GM23338 (cell line): ENCODE measurements around the gene TRMT44. TPM values are rescaled to one million over a fixed set of nuclear protein-coding genes. Genes with fewer than 3 reads are reported as not detected.

ENCODE experiments used
- ATAC-seq: fragments of 200-7000 bp; cut with Tn5 transposase; 3 replicates; pipeline ENCODE4 v1.9.1; 2020
- DNase-seq: peaks from one replicate; pipeline ENCODE4 v3.0.0-alpha.2; 2015; ENCODE audit warnings: low spot score
- H2AFZ ChIP-seq: fragments of 200-600 bp; sonication (generic); 2 replicates; pipeline ENCODE4 v1.8.0; 2016; ENCODE audit warnings: antibody characterized with exemption, mild to moderate bottlenecking, moderate library complexity
- H3F3A ChIP-seq: fragments of 200-600 bp; sonication (generic); replicated peaks from 2 replicates; pipeline ENCODE4 v1.8.0; 2017; ENCODE audit warnings: antibody characterized with exemption, mixed run types, low read depth
- H3K27ac ChIP-seq: fragments of 200-600 bp; sonication (generic); 2 replicates; pipeline ENCODE4 v1.6.1; 2016; ENCODE audit warnings: low read depth
- H3K27me3 ChIP-seq: fragments of 200-600 bp; sonication (generic); 2 replicates; pipeline ENCODE4 v1.8.0; 2016; ENCODE audit warnings: mild to moderate bottlenecking, mixed run types, moderate library complexity; ENCODE audit not compliant: insufficient read depth
- H3K36me3 ChIP-seq: fragments of 200-600 bp; sonication (generic); 2 replicates; pipeline ENCODE4 v1.8.0; 2016; ENCODE audit warnings: mild to moderate bottlenecking; ENCODE audit not compliant: insufficient read depth
- H3K4me1 ChIP-seq: fragments of 200-600 bp; sonication (generic); 2 replicates; pipeline ENCODE4 v1.8.0; 2016; ENCODE audit warnings: mild to moderate bottlenecking, moderate library complexity; ENCODE audit not compliant: insufficient read depth
- H3K4me2 ChIP-seq: fragments of 200-600 bp; sonication (generic); 2 replicates; pipeline ENCODE4 v1.7.1; 2017; ENCODE audit warnings: mixed run types
- H3K4me3 ChIP-seq: fragments of 200-600 bp; sonication (generic); 2 replicates; pipeline ENCODE4 v1.6.1; 2016; ENCODE audit warnings: mixed run types
- H3K79me2 ChIP-seq: fragments of 200-600 bp; sonication (generic); replicated peaks from 2 replicates; pipeline ENCODE4 v1.8.0; 2017; ENCODE audit warnings: mild to moderate bottlenecking; ENCODE audit not compliant: insufficient read depth
- H3K9me2 ChIP-seq: fragments of 200-600 bp; sonication (generic); 2 replicates; pipeline ENCODE4 v1.8.0; 2017; ENCODE audit not compliant: insufficient read depth
- H4K20me1 ChIP-seq: fragments of 200-600 bp; sonication (generic); replicated peaks from 2 replicates; pipeline ENCODE4 v1.8.0; 2017; ENCODE audit warnings: mild to moderate bottlenecking; ENCODE audit not compliant: insufficient read depth
- H3K27ac Mint-ChIP-seq: 2 replicates; pipeline ENCODE4 v1.8.0; 2020; ENCODE audit warnings: inconsistent platforms, mild to moderate bottlenecking, moderate library complexity, mixed read lengths
- H3K27me3 Mint-ChIP-seq: 3 replicates; pipeline ENCODE4 v1.8.0; 2022; ENCODE audit warnings: low read depth, mild to moderate bottlenecking, moderate library complexity, mixed read lengths, inconsistent platforms; ENCODE audit not compliant: insufficient read depth, poor library complexity
- H3K36me3 Mint-ChIP-seq: 3 replicates; pipeline ENCODE4 v1.8.0; 2021; ENCODE audit warnings: low read depth, mild to moderate bottlenecking, inconsistent platforms, moderate library complexity, mixed read lengths
- H3K4me1 Mint-ChIP-seq: 3 replicates; pipeline ENCODE4 v1.8.0; 2020; ENCODE audit warnings: mild to moderate bottlenecking, inconsistent platforms, mixed read lengths
- H3K4me3 Mint-ChIP-seq: 3 replicates; pipeline ENCODE4 v1.8.0; 2021; ENCODE audit warnings: moderate library complexity, mild to moderate bottlenecking, inconsistent platforms, mixed read lengths
- H3K9me3 Mint-ChIP-seq: 3 replicates; pipeline ENCODE4 v1.8.0; 2020; ENCODE audit warnings: moderate library complexity, mild to moderate bottlenecking, inconsistent platforms, mixed read lengths
- CREB1 ChIP-seq: fragments of 250-450 bp; sonication (Bioruptor Pico); IDR thresholded peaks from 2 replicates; pipeline ENCODE4 v1.5.0; 2020; ENCODE audit warnings: low read depth, mild to moderate bottlenecking, moderate library complexity
- EZH2 ChIP-seq: fragments of 200-600 bp; sonication (generic); IDR thresholded peaks from one replicate; pipeline ENCODE4 v1.8.0; 2017; ENCODE audit warnings: antibody characterized with exemption, mild to moderate bottlenecking, low read depth; ENCODE audit not compliant: unreplicated experiment
- EZH2phosphoT487 ChIP-seq: fragments of 200-600 bp; sonication (generic); IDR thresholded peaks from one replicate; pipeline ENCODE4 v1.8.1; 2018; ENCODE audit warnings: antibody characterized with exemption; ENCODE audit not compliant: unreplicated experiment
- JUNB ChIP-seq: IDR thresholded peaks from one replicate; pipeline ENCODE4 v1.6.1; 2016; ENCODE audit warnings: antibody characterized with exemption; ENCODE audit not compliant: unreplicated experiment
- NANOG ChIP-seq: IDR thresholded peaks from 2 replicates; pipeline ENCODE4 v1.6.1; 2016; ENCODE audit warnings: antibody characterized with exemption, borderline replicate concordance
- POLR2AphosphoS5 ChIP-seq: IDR thresholded peaks from 2 replicates; pipeline ENCODE4 v1.6.1; 2016; ENCODE audit warnings: antibody characterized with exemption, low read depth
- REST ChIP-seq: IDR thresholded peaks from one replicate; pipeline ENCODE4 v1.6.1; 2018; ENCODE audit warnings: antibody characterized with exemption; ENCODE audit not compliant: unreplicated experiment
- STAT1 ChIP-seq: IDR thresholded peaks from one replicate; pipeline ENCODE4 v1.6.1; 2016; ENCODE audit warnings: antibody characterized with exemption; ENCODE audit not compliant: unreplicated experiment
- ZNF114 ChIP-seq: fragments of 250-450 bp; sonication (Bioruptor Pico); IDR thresholded peaks from 2 replicates; pipeline ENCODE4 v1.5.0; 2020; ENCODE audit warnings: mild to moderate bottlenecking, moderate library complexity
- ZNF331 ChIP-seq: fragments of 250-450 bp; sonication (Bioruptor Pico); IDR thresholded peaks from 2 replicates; pipeline ENCODE4 v1.5.0; 2020; ENCODE audit warnings: low read depth, mild to moderate bottlenecking, moderate library complexity
- polyA plus RNA-seq: library from polyadenylated mRNA; unstranded; fragments of >200 nt; fragmentation: Nextera tagmentation; extraction: Ambion mirVana; gene quantifications from 2 replicates; pipeline ENCODE4 v1.2.1, GENCODE V29; 2016
- total RNA-seq: library from RNA; depleted of rRNA; stranded (reverse); fragments of >200 nt; shearing (Covaris generic); gene quantifications from 2 replicates; pipeline ENCODE4 v1.2.3, GENCODE V29; 2014
- TF ChIP-seq, protein P1 (sequence below): IDR thresholded peaks from 2 replicates; pipeline ENCODE4 v1.6.1; 2016; ENCODE audit warnings: antibody characterized with exemption
- TF ChIP-seq, protein P2 (sequence below), 2 experiments: fragments of 200-600 bp in 1 of 2; sonication (generic) in 1 of 2; conservative IDR thresholded peaks; 2 replicates each; pipeline versions ENCODE4 v1.5.1 to v1.6.1; 2016 to 2017; ENCODE audit warnings: antibody characterized with exemption in 2 of 2, low read depth in 2 of 2, mild to moderate bottlenecking in 2 of 2, moderate library complexity in 1 of 2
- TF ChIP-seq, protein P3 (sequence below): fragments of 250-450 bp; sonication (Bioruptor Pico); IDR thresholded peaks from 2 replicates; pipeline ENCODE4 v1.5.0; 2020; ENCODE audit warnings: mild to moderate bottlenecking, moderate library complexity

Gene TRMT44
- total and polyA plus RNA-seq, 2 experiments from 2014 or later: 10.3 to 49.8 TPM

DNA sequence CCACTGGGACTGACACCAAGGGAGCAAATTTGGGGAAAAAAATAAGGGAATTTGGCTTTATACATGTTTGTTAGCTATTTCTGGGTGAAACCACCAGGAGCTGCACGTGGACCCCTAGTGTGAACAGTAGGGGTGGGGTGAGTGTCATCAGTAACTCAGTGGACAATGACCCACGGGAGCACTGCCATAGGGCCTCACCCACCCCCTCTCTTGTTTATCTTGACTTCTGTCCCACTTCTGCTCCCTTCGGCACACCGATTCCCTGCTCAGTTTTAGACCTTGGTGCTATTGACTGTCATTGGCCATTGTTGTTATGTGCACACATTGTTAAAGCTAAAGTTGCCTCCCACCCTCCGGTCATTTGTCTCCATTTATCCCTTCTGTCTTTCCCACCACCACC is 9.0 kb upstream of the TRMT44 start:
- peaks cover 35% of the 10 kb centered on the region for H3K4me1 Mint-ChIP-seq
- TF ChIP-seq, protein P1, sequence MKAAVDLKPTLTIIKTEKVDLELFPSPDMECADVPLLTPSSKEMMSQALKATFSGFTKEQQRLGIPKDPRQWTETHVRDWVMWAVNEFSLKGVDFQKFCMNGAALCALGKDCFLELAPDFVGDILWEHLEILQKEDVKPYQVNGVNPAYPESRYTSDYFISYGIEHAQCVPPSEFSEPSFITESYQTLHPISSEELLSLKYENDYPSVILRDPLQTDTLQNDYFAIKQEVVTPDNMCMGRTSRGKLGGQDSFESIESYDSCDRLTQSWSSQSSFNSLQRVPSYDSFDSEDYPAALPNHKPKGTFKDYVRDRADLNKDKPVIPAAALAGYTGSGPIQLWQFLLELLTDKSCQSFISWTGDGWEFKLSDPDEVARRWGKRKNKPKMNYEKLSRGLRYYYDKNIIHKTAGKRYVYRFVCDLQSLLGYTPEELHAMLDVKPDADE: no peak
- TF ChIP-seq NANOG (no peak), EZH2phosphoT487 (no peak), JUNB (no peak), EZH2 (no peak), ZNF331 (CRISPR knock-in tag) (no peak), POLR2AphosphoS5 (no peak), CREB1 (CRISPR knock-in tag) (no peak), STAT1 (no peak), REST (no peak), ZNF114 (CRISPR knock-in tag) (no peak)
- TF ChIP-seq, protein P2, sequence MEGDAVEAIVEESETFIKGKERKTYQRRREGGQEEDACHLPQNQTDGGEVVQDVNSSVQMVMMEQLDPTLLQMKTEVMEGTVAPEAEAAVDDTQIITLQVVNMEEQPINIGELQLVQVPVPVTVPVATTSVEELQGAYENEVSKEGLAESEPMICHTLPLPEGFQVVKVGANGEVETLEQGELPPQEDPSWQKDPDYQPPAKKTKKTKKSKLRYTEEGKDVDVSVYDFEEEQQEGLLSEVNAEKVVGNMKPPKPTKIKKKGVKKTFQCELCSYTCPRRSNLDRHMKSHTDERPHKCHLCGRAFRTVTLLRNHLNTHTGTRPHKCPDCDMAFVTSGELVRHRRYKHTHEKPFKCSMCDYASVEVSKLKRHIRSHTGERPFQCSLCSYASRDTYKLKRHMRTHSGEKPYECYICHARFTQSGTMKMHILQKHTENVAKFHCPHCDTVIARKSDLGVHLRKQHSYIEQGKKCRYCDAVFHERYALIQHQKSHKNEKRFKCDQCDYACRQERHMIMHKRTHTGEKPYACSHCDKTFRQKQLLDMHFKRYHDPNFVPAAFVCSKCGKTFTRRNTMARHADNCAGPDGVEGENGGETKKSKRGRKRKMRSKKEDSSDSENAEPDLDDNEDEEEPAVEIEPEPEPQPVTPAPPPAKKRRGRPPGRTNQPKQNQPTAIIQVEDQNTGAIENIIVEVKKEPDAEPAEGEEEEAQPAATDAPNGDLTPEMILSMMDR (conservative IDR thresholded peaks at IDR 0.05; ENCODE audit: low read depth in 2 of 2): no peak
- TF ChIP-seq, protein P3, sequence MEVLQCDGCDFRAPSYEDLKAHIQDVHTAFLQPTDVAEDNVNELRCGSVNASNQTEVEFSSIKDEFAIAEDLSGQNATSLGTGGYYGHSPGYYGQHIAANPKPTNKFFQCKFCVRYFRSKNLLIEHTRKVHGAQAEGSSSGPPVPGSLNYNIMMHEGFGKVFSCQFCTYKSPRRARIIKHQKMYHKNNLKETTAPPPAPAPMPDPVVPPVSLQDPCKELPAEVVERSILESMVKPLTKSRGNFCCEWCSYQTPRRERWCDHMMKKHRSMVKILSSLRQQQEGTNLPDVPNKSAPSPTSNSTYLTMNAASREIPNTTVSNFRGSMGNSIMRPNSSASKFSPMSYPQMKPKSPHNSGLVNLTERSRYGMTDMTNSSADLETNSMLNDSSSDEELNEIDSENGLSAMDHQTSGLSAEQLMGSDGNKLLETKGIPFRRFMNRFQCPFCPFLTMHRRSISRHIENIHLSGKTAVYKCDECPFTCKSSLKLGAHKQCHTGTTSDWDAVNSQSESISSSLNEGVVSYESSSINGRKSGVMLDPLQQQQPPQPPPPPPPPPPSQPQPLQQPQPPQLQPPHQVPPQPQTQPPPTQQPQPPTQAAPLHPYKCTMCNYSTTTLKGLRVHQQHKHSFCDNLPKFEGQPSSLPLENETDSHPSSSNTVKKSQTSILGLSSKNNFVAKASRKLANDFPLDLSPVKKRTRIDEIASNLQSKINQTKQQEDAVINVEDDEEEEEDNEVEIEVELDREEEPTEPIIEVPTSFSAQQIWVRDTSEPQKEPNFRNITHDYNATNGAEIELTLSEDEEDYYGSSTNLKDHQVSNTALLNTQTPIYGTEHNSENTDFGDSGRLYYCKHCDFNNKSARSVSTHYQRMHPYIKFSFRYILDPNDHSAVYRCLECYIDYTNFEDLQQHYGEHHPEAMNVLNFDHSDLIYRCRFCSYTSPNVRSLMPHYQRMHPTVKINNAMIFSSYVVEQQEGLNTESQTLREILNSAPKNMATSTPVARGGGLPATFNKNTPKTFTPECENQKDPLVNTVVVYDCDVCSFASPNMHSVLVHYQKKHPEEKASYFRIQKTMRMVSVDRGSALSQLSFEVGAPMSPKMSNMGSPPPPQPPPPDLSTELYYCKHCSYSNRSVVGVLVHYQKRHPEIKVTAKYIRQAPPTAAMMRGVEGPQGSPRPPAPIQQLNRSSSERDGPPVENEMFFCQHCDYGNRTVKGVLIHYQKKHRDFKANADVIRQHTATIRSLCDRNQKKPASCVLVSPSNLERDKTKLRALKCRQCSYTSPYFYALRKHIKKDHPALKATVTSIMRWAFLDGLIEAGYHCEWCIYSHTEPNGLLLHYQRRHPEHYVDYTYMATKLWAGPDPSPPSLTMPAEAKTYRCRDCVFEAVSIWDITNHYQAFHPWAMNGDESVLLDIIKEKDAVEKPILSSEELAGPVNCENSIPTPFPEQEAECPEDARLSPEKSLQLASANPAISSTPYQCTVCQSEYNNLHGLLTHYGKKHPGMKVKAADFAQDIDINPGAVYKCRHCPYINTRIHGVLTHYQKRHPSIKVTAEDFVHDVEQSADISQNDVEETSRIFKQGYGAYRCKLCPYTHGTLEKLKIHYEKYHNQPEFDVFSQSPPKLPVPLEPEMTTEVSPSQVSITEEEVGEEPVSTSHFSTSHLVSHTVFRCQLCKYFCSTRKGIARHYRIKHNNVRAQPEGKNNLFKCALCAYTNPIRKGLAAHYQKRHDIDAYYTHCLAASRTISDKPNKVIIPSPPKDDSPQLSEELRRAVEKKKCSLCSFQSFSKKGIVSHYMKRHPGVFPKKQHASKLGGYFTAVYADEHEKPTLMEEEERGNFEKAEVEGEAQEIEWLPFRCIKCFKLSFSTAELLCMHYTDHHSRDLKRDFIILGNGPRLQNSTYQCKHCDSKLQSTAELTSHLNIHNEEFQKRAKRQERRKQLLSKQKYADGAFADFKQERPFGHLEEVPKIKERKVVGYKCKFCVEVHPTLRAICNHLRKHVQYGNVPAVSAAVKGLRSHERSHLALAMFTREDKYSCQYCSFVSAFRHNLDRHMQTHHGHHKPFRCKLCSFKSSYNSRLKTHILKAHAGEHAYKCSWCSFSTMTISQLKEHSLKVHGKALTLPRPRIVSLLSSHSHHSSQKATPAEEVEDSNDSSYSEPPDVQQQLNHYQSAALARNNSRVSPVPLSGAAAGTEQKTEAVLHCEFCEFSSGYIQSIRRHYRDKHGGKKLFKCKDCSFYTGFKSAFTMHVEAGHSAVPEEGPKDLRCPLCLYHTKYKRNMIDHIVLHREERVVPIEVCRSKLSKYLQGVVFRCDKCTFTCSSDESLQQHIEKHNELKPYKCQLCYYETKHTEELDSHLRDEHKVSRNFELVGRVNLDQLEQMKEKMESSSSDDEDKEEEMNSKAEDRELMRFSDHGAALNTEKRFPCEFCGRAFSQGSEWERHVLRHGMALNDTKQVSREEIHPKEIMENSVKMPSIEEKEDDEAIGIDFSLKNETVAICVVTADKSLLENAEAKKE (CRISPR knock-in tag): no peak
- H3K4me1 ChIP-seq: peaks cover 11% of the 10 kb centered on the region; the same call in 1 of the 2 replicates
- H3K27me3 ChIP-seq: no peaks in the 10 kb centered on the region
- no peak overlapping the region for H3K27ac Mint-ChIP-seq
- no peak overlapping the region for H3K27ac ChIP-seq
- no peak overlapping the region for H3K4me3 ChIP-seq
- no peaks in the 10 kb centered on the region; the same call in 2 of the 3 replicates for H3K36me3 Mint-ChIP-seq
- H3K27me3 Mint-ChIP-seq: peaks cover 16% of the 10 kb centered on the region
- no peak overlapping the region for H3K4me3 Mint-ChIP-seq
- H3K36me3 ChIP-seq: no peaks in the 10 kb centered on the region
- H4K20me1 ChIP-seq: no peaks in the 10 kb centered on the region
- H3F3A ChIP-seq: no peaks in the 10 kb centered on the region
- no peak overlapping the region for H2AFZ ChIP-seq
- H3K9me2 ChIP-seq: no peaks in the 10 kb centered on the region
- ATAC-seq (no peak), DNase-seq (no peak)
- H3K79me2 ChIP-seq: no peaks in the 10 kb centered on the region
- H3K4me2 ChIP-seq: no peak overlapping the region
- H3K9me3 Mint-ChIP-seq: no peaks in the 10 kb centered on the region
